IgD-negative memory B cell (primary cell): ENCODE results near the gene SV2B. TPM values are rescaled to one million over a fixed set of nuclear protein-coding genes. Genes with fewer than 3 reads are reported as not detected.

Experiments used
- H3K27ac Mint-ChIP-seq, 3 donors: one replicate each; pipeline ENCODE4 v1.8.0; 2020 to 2022; ENCODE audit warnings: mild to moderate bottlenecking in 3 of 3, mixed read lengths in 3 of 3, moderate library complexity in 1 of 3
- H3K27me3 Mint-ChIP-seq: one replicate; pipeline ENCODE4 v1.8.0; 2021; ENCODE audit warnings: mixed read lengths
- H3K36me3 Mint-ChIP-seq: one replicate; pipeline ENCODE4 v1.8.0; 2020; ENCODE audit warnings: mild to moderate bottlenecking, mixed read lengths
- H3K4me1 Mint-ChIP-seq, 3 donors: one replicate each; pipeline ENCODE4 v1.8.0; 2020 to 2022; ENCODE audit warnings: mixed read lengths in 3 of 3, mild to moderate bottlenecking in 1 of 3
- H3K4me3 Mint-ChIP-seq, 4 donors: one replicate each; pipeline ENCODE4 v1.8.0; 2020 to 2022; ENCODE audit warnings: mild to moderate bottlenecking in 4 of 4, mixed read lengths in 4 of 4, moderate library complexity in 3 of 4
- H3K9me3 Mint-ChIP-seq, 3 donors: one replicate each; pipeline ENCODE4 v1.8.0; 2020 to 2021; ENCODE audit warnings: mixed read lengths in 3 of 3, mild to moderate bottlenecking in 1 of 3
- polyA plus RNA-seq: library from polyadenylated mRNA; unstranded; fragments of 300-500 nt; fragmentation: Illumina TruSeq; gene quantifications from one replicate; pipeline ENCODE4 v1.2.3, GENCODE V29; 2021

The SV2B gene
- polyA plus RNA-seq, result 0.01 TPM

- Mint-ChIP-seq H3K27ac (no peak within 1 kb of the TSS), H3K4me1 (peaks cover 5 to 15% (median 5%) of the 10 kb centered on the region in 3 donors), H3K27me3 (peaks cover 48% of the 10 kb centered on the region), H3K36me3 (no peaks in the 10 kb centered on the region), H3K9me3 (no peaks in the 10 kb centered on the region), H3K4me3 (peak within 1 kb of the TSS; percentile 72 to 89 (median 82))
These were observed at the start of gene SV2B for GRCh38 chr15:91099995-91100813. Gene SV2B (plus strand): TSS chr15:91100257. CDS start chr15:91226264, 126,007 bp downstream.

GRCh38 chr15:91051248-91051647, 48.8 kb upstream of the SV2B start:
- Mint-ChIP-seq H3K4me3 (no peak overlapping the region), H3K27ac (no peak overlapping the region), H3K36me3 (no peaks in the 10 kb centered on the region), H3K9me3 (no peaks in the 10 kb centered on the region), H3K27me3 (peaks cover 38% of the 10 kb centered on the region), H3K4me1 (peaks cover 7 to 11% (median 9%) of the 10 kb centered on the region in 3 donors)

GRCh38 chr15:91054816-91055215, 45.2 kb upstream of the SV2B start:
- no peak overlapping the region for H3K27ac Mint-ChIP-seq
- H3K27me3 Mint-ChIP-seq, result peaks cover 55% of the 10 kb centered on the region
- no peaks in the 10 kb centered on the region for H3K36me3 Mint-ChIP-seq
- peaks cover 0 to 1% (median 0%) of the 10 kb centered on the region in 3 donors for H3K9me3 Mint-ChIP-seq
- no peak overlapping the region for H3K4me3 Mint-ChIP-seq
- peaks cover under 1 to 4% (median 3%) of the 10 kb centered on the region in 3 donors for H3K4me1 Mint-ChIP-seq

- Mint-ChIP-seq H3K4me1 (peaks cover 0 to 3% (median 3%) of the 10 kb centered on the region in 3 donors), H3K36me3 (no peaks in the 10 kb centered on the region), H3K27me3 (peaks cover 55% of the 10 kb centered on the region), H3K4me3 (no peak overlapping the region), H3K9me3 (peaks cover 0 to 3% (median 0%) of the 10 kb centered on the region in 3 donors), H3K27ac (no peak overlapping the region)
These were observed 44.3 kb upstream of the SV2B start for GRCh38 chr15:91055548-91056331.

- H3K4me1 Mint-ChIP-seq, result peaks cover 0 to 3% (median 0%) of the 10 kb centered on the region in 3 donors
- no peak overlapping the region for H3K4me3 Mint-ChIP-seq
- H3K36me3 Mint-ChIP-seq, result no peaks in the 10 kb centered on the region
- no peak overlapping the region for H3K27ac Mint-ChIP-seq
- peaks cover 29% of the 10 kb centered on the region for H3K27me3 Mint-ChIP-seq
- H3K9me3 Mint-ChIP-seq, result peaks cover 4 to 11% (median 10%) of the 10 kb centered on the region in 3 donors
These were observed 38.8 kb upstream of the SV2B start for GRCh38 chr15:91061230-91061629.

GRCh38 chr15:91061997-91062396, 38.1 kb upstream of the SV2B start:
- Mint-ChIP-seq H3K27me3 (peaks cover 26% of the 10 kb centered on the region), H3K4me3 (no peak overlapping the region), H3K9me3 (peaks cover 6 to 11% (median 10%) of the 10 kb centered on the region in 3 donors), H3K36me3 (no peaks in the 10 kb centered on the region), H3K4me1 (peaks cover 0 to 3% (median 0%) of the 10 kb centered on the region in 3 donors), H3K27ac (no peak overlapping the region)

GRCh38 chr15:91065505-91065904, 34.6 kb upstream of the SV2B start:
- Mint-ChIP-seq H3K27ac (no peak overlapping the region), H3K36me3 (peaks cover 3% of the 10 kb centered on the region), H3K9me3 (peaks cover 6 to 10% (median 8%) of the 10 kb centered on the region in 3 donors), H3K4me1 (no peaks in the 10 kb centered on the region), H3K27me3 (peaks cover 13% of the 10 kb centered on the region), H3K4me3 (peak overlapping the region in 1 of 4 donors; percentile 5)

GRCh38 chr15:91067036-91067435, 33.0 kb upstream of the SV2B start:
- H3K4me3 Mint-ChIP-seq, result no peak overlapping the region
- H3K9me3 Mint-ChIP-seq, result peaks cover 6 to 10% (median 8%) of the 10 kb centered on the region in 3 donors
- H3K27ac Mint-ChIP-seq, result no peak overlapping the region
- no peaks in the 10 kb centered on the region for H3K4me1 Mint-ChIP-seq
- peaks cover 3% of the 10 kb centered on the region for H3K36me3 Mint-ChIP-seq
- peaks cover 12% of the 10 kb centered on the region for H3K27me3 Mint-ChIP-seq

- Mint-ChIP-seq H3K9me3 (peaks cover 6 to 10% (median 8%) of the 10 kb centered on the region in 3 donors), H3K27me3 (peaks cover 8% of the 10 kb centered on the region), H3K36me3 (peaks cover 3% of the 10 kb centered on the region), H3K4me1 (no peaks in the 10 kb centered on the region), H3K27ac (no peak overlapping the region), H3K4me3 (no peak overlapping the region)
These were observed 31.6 kb upstream of the SV2B start for GRCh38 chr15:91068436-91068835.

- Mint-ChIP-seq H3K27me3 (peaks cover 8% of the 10 kb centered on the region), H3K36me3 (peaks cover 3% of the 10 kb centered on the region), H3K4me3 (no peak overlapping the region), H3K9me3 (peaks cover 4 to 9% (median 8%) of the 10 kb centered on the region in 3 donors), H3K27ac (no peak overlapping the region), H3K4me1 (no peaks in the 10 kb centered on the region)
These were observed 31.1 kb upstream of the SV2B start for GRCh38 chr15:91068966-91069365.

- Mint-ChIP-seq H3K27me3 (peaks cover 10% of the 10 kb centered on the region), H3K4me3 (no peak overlapping the region), H3K9me3 (peaks cover 0 to 1% (median 0%) of the 10 kb centered on the region in 3 donors), H3K27ac (no peak overlapping the region), H3K4me1 (no peaks in the 10 kb centered on the region), H3K36me3 (peaks cover 3% of the 10 kb centered on the region)
These were observed 29.2 kb upstream of the SV2B start for GRCh38 chr15:91070872-91071271.

- peaks cover 10% of the 10 kb centered on the region for H3K27me3 Mint-ChIP-seq
- peaks cover 3% of the 10 kb centered on the region for H3K36me3 Mint-ChIP-seq
- no peaks in the 10 kb centered on the region for H3K9me3 Mint-ChIP-seq
- H3K4me1 Mint-ChIP-seq, result no peaks in the 10 kb centered on the region
- no peak overlapping the region for H3K4me3 Mint-ChIP-seq
- no peak overlapping the region for H3K27ac Mint-ChIP-seq
These were observed 27.9 kb upstream of the SV2B start for GRCh38 chr15:91072161-91072560.

- Mint-ChIP-seq H3K36me3 (peaks cover 3% of the 10 kb centered on the region), H3K4me3 (no peak overlapping the region), H3K27me3 (peaks cover 10% of the 10 kb centered on the region), H3K4me1 (no peaks in the 10 kb centered on the region), H3K27ac (no peak overlapping the region), H3K9me3 (no peaks in the 10 kb centered on the region)
These were observed 27.0 kb upstream of the SV2B start for GRCh38 chr15:91073077-91073476.

- Mint-ChIP-seq H3K4me3 (no peak overlapping the region), H3K27me3 (peaks cover 7% of the 10 kb centered on the region), H3K4me1 (no peaks in the 10 kb centered on the region), H3K27ac (no peak overlapping the region), H3K9me3 (peaks cover 1 to 4% (median 4%) of the 10 kb centered on the region in 3 donors), H3K36me3 (peaks cover 3% of the 10 kb centered on the region)
These were observed 26.3 kb upstream of the SV2B start for GRCh38 chr15:91073768-91074167.

GRCh38 chr15:91075739-91076138, 24.3 kb upstream of the SV2B start:
- Mint-ChIP-seq H3K27me3 (peaks cover 3% of the 10 kb centered on the region), H3K4me3 (no peak overlapping the region), H3K36me3 (peaks cover 3% of the 10 kb centered on the region), H3K9me3 (peaks cover 5 to 11% (median 5%) of the 10 kb centered on the region in 3 donors), H3K4me1 (no peaks in the 10 kb centered on the region), H3K27ac (no peak overlapping the region)
